ENCODE results near the gene ADAMTS18.

Gene ADAMTS18

GRCh38 chr16:77450790-77451487, 16.1 kb upstream of the ADAMTS18 start:
- Mint-ChIP-seq H3K9me3 (peaks cover 3% of the 10 kb centered on the region), H3K4me1 (ENCODE audit: low read depth) (no peaks in the 10 kb centered on the region), H3K27me3 (peaks cover 14% of the 10 kb centered on the region), H3K4me3 (no peak overlapping the region), H3K36me3 (ENCODE audit: low read depth) (no peaks in the 10 kb centered on the region), H3K27ac (no peak overlapping the region)
- DNase-seq, result no peak

- Mint-ChIP-seq H3K27ac (no peak overlapping the region), H3K36me3 (ENCODE audit: low read depth) (no peaks in the 10 kb centered on the region)
Measured at GRCh38 chr16:77449208-77449607, 14.4 kb upstream of the ADAMTS18 start.

GRCh38 chr16:77445324-77445723, 10.5 kb upstream of the ADAMTS18 start:
- Mint-ChIP-seq H3K27ac (no peak overlapping the region), H3K27me3 (peaks cover 31% of the 10 kb centered on the region), H3K4me3 (no peak overlapping the region), H3K36me3 (ENCODE audit: low read depth) (no peaks in the 10 kb centered on the region), H3K9me3 (no peaks in the 10 kb centered on the region), H3K4me1 (ENCODE audit: low read depth) (no peaks in the 10 kb centered on the region)
- no peak for DNase-seq

More at GRCh38 chr16:77449208-77449607, 14.4 kb upstream of the ADAMTS18 start:
- Mint-ChIP-seq H3K9me3 (peaks cover 3% of the 10 kb centered on the region), H3K4me1 (ENCODE audit: low read depth) (no peaks in the 10 kb centered on the region), H3K4me3 (no peak overlapping the region), H3K27me3 (peaks cover 23% of the 10 kb centered on the region)
- DNase-seq, result no peak

DNA sequence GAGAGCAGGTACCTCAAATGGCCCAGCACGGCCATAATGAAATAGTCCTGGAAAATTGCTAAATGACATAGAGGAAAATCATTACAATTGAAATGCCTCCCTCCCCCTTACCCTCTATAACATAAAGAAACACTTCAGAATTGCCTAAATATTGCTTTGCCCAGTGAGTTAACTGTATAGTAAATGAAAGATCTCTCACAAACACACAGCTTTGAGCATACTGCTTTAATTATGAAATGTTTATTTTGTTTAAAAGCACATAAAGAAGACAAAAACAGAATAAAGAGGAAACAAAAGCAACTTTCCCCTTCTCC, 9.3 kb upstream of the ADAMTS18 start:
- peaks cover 27% of the 10 kb centered on the region for H3K27me3 Mint-ChIP-seq
- no peak overlapping the region for H3K4me3 Mint-ChIP-seq
- no peaks in the 10 kb centered on the region for H3K36me3 Mint-ChIP-seq (ENCODE audit: low read depth)

DNA sequence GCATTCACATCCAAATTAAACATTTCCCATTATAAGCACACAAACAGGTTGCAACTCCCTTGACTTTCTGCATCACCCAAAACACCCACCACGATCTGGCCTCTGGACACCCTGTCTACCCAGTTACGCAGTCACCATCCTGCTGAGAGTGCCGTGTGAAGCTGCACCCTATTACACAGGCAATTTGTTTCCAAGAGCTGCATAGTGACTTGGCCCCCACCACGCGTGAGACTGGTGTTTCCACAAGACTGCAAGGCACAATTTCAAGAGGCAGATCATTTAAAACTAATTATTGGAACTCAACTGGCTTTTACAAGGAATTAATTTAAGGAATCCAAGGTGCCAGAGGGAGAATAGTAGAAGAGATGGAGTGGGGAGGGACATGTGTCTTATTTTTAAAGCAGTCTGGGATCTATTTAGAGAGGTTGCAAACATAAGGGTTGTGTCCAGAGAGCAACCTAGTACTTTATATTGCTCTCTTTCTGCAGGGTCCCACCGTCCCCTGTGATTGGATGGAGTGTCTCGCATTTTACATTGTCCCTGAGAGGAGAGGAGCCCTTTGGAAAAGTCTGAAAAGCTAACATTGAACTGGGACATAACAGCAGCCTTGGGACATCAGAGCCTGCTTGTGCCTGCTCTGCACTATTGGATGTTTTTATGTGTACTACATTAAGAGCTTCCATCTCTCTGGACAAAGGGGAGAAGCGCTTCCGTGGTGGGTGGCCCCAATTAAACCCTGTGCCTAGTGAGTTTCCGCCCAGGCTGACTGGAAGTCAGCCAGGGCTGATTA, 8.7 kb upstream of the ADAMTS18 start:
- Mint-ChIP-seq H3K27me3 (peaks cover 27% of the 10 kb centered on the region), H3K4me3 (no peak overlapping the region), H3K36me3 (ENCODE audit: low read depth) (no peaks in the 10 kb centered on the region), H3K27ac (no peak overlapping the region), H3K9me3 (no peaks in the 10 kb centered on the region), H3K4me1 (ENCODE audit: low read depth) (no peaks in the 10 kb centered on the region)
- DNase-seq, result no peak

More for the DNA sequence above, 9.3 kb upstream of the ADAMTS18 start:
- H3K4me1 Mint-ChIP-seq (ENCODE audit: low read depth), result no peaks in the 10 kb centered on the region
- H3K9me3 Mint-ChIP-seq, result no peaks in the 10 kb centered on the region
- no peak for DNase-seq
- no peak overlapping the region for H3K27ac Mint-ChIP-seq

- no peak for DNase-seq
- Mint-ChIP-seq H3K9me3 (no peaks in the 10 kb centered on the region), H3K36me3 (ENCODE audit: low read depth) (no peaks in the 10 kb centered on the region), H3K4me1 (ENCODE audit: low read depth) (no peaks in the 10 kb centered on the region), H3K27ac (no peak overlapping the region), H3K27me3 (peaks cover 26% of the 10 kb centered on the region), H3K4me3 (no peak overlapping the region)
Measured at GRCh38 chr16:77442078-77442477, 7.2 kb upstream of the ADAMTS18 start.

- Mint-ChIP-seq H3K27ac (no peak overlapping the region), H3K36me3 (ENCODE audit: low read depth) (no peaks in the 10 kb centered on the region), H3K4me3 (no peak overlapping the region), H3K4me1 (ENCODE audit: low read depth) (no peaks in the 10 kb centered on the region), H3K27me3 (peaks cover 39% of the 10 kb centered on the region), H3K9me3 (no peaks in the 10 kb centered on the region)
- no peak for DNase-seq
Measured at GRCh38 chr16:77439106-77439505, 4.3 kb upstream of the ADAMTS18 start.

- no peak overlapping the region for H3K4me3 Mint-ChIP-seq
- H3K4me1 Mint-ChIP-seq (ENCODE audit: low read depth), result no peaks in the 10 kb centered on the region
- no peak for DNase-seq
- no peaks in the 10 kb centered on the region for H3K9me3 Mint-ChIP-seq
- no peak overlapping the region for H3K27ac Mint-ChIP-seq
- H3K27me3 Mint-ChIP-seq, result peaks cover 46% of the 10 kb centered on the region
- H3K36me3 Mint-ChIP-seq (ENCODE audit: low read depth), result no peaks in the 10 kb centered on the region
Measured at GRCh38 chr16:77437859-77438258, 3.0 kb upstream of the ADAMTS18 start.

GRCh38 chr16:77435272-77435820, 512 bp upstream of the ADAMTS18 start:
- peaks cover 56% of the 10 kb centered on the region for H3K27me3 Mint-ChIP-seq
- no peaks in the 10 kb centered on the region for H3K9me3 Mint-ChIP-seq
- no peak overlapping the region for H3K27ac Mint-ChIP-seq
- no peaks in the 10 kb centered on the region for H3K36me3 Mint-ChIP-seq (ENCODE audit: low read depth)
- no peak for DNase-seq
- no peak overlapping the region for H3K4me3 Mint-ChIP-seq
- H3K4me1 Mint-ChIP-seq (ENCODE audit: low read depth), result no peaks in the 10 kb centered on the region

DNA sequence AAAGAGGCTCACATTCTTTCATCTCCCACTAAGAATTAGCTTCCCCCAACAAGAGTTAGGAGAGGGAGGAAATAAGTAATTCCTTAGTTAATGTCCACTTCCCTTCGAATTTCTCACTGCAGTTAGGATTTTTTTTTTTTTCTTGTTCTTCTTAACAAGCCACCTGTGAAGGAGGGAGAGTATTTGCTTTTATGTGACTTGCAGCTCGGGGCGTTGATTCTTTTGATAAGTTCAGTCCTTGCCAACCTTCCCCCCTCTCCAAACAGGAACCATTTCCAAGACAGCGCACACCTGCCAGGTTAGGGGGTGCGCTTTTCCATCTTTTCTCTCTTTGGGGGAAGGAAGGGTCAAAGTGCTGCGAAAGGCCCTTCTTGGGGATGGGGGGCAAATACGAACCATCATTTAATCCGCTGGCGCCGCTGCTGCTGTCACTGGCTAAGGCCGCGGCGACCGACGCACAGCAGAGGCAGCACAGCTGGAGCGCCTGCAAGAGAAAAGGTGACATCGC, 758 bp downstream of the ADAMTS18 start:
- H3K9me3 Mint-ChIP-seq, result no peaks in the 10 kb centered on the region
- no peaks in the 10 kb centered on the region for H3K4me1 Mint-ChIP-seq (ENCODE audit: low read depth)
- DNase-seq, result no peak
- peaks cover 56% of the 10 kb centered on the region for H3K27me3 Mint-ChIP-seq
- no peaks in the 10 kb centered on the region for H3K36me3 Mint-ChIP-seq (ENCODE audit: low read depth)
- no peak overlapping the region for H3K27ac Mint-ChIP-seq
- H3K4me3 Mint-ChIP-seq, result no peak overlapping the region

GRCh38 chr16:77433146-77433545, 1.7 kb downstream of the ADAMTS18 start:
- H3K27ac Mint-ChIP-seq, result no peak overlapping the region
- H3K36me3 Mint-ChIP-seq (ENCODE audit: low read depth), result no peaks in the 10 kb centered on the region
- no peaks in the 10 kb centered on the region for H3K4me1 Mint-ChIP-seq (ENCODE audit: low read depth)
- peaks cover 57% of the 10 kb centered on the region for H3K27me3 Mint-ChIP-seq
- no peak for DNase-seq
- no peak overlapping the region for H3K4me3 Mint-ChIP-seq
- no peaks in the 10 kb centered on the region for H3K9me3 Mint-ChIP-seq

GRCh38 chr16:77432264-77432663, 2.6 kb downstream of the ADAMTS18 start:
- DNase-seq, result no peak
- no peaks in the 10 kb centered on the region for H3K36me3 Mint-ChIP-seq (ENCODE audit: low read depth)
- H3K27me3 Mint-ChIP-seq, result peaks cover 56% of the 10 kb centered on the region
- no peak overlapping the region for H3K4me3 Mint-ChIP-seq
- H3K4me1 Mint-ChIP-seq (ENCODE audit: low read depth), result no peaks in the 10 kb centered on the region
- no peaks in the 10 kb centered on the region for H3K9me3 Mint-ChIP-seq
- no peak overlapping the region for H3K27ac Mint-ChIP-seq

DNA sequence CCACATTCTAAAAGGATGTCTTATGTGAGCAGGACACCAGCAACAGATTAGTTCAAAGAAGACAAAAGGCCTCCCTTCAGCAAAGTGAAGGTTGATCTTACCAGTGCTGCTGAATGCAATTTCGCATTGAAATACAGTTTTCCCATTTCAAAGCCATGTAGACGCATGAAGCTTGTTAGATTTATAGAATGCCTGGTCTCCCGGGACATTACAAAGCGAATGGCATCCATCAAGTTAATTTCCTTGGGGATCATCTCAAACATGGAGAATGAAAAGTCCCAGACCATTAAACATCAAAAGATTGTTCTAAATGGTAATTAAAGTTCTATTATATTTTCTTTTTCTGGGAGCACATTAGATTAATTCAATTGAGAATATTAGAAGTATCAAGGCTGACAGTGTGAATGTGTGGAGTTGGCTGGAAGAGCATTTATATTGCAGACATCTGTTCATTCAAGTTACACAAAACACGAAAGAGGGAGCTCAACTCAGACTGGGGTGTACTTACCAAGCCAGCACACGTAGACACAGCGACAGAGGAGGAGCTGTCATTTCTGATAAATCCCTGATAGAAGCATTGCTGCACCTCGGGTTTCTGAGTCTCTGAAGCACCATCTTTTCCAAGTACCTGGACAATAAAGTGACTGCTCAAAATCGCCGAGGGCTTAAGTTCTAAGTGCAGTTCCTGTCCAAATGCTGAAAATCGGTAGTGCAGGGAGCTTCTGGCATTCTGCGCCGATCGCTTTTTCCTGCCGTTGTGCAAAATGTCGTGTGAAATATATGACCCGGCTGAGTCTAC, 3.8 kb downstream of the ADAMTS18 start:
- DNase-seq, result no peak
- Mint-ChIP-seq H3K9me3 (no peaks in the 10 kb centered on the region), H3K4me3 (no peak overlapping the region), H3K27me3 (peaks cover 43% of the 10 kb centered on the region), H3K27ac (no peak overlapping the region), H3K4me1 (ENCODE audit: low read depth) (no peaks in the 10 kb centered on the region), H3K36me3 (ENCODE audit: low read depth) (no peaks in the 10 kb centered on the region)

DNA sequence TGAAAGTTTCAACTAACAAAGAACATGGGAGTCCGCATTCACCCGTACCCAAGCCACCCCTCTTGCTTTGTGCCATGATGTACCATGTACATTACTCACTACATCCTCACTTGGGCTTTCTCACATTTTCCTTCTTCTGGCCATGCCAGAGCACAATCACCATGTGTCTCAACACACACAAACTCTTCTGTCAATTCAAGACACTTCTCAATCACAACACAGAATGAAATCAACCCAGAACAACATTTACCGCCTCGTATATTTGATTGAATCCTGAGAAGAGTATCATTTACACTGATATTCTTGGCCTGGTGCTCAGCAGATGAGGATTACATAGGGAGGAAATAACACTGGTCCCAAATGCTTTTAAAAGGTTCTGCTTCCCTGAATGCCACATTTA, 4.5 kb downstream of the ADAMTS18 start:
- Mint-ChIP-seq H3K4me1 (ENCODE audit: low read depth) (no peaks in the 10 kb centered on the region), H3K27ac (no peak overlapping the region), H3K9me3 (no peaks in the 10 kb centered on the region), H3K36me3 (ENCODE audit: low read depth) (no peaks in the 10 kb centered on the region), H3K4me3 (no peak overlapping the region), H3K27me3 (peaks cover 37% of the 10 kb centered on the region)
- no peak for DNase-seq

All from activated T-cell treated with anti-CD3 and anti-CD28 coated beads, Interleukin-2, amount 50 U/mL, for 24 hours (primary cell).